ENCODE results near the gene HSPA14. TPM values are rescaled to one million over a fixed set of nuclear protein-coding genes. Genes with fewer than 3 reads are reported as not detected.

The HSPA14 gene
- total RNA-seq, result 10 to 100 TPM in 3 of 5 donors, 1 to 10 TPM in 1, not detected in 1; 1.2 to 25.9 (median 19.3) TPM
- 10 to 100 TPM; 11.1 to 16.3 (median 11.5) TPM for polyA plus RNA-seq
- long read RNA-seq, donor 1, result 0 reads
- long read RNA-seq, donor 2, partial matches to known transcripts, result 0 of 3 reads
- long read RNA-seq, donor 2, other reads (novel, unspliced or antisense), result 0 of 3 reads
- long read RNA-seq, donor 3, partial matches to known transcripts, result 0 of 2 reads
- long read RNA-seq, donor 3, other reads (novel, unspliced or antisense), result 0 of 2 reads
- long read RNA-seq, donor 4, result 0 reads
- long read RNA-seq, donor 5, partial matches to known transcripts, result 0 of 2 reads
- long read RNA-seq, donor 5, other reads (novel, unspliced or antisense), result 0 of 2 reads
- long read RNA-seq, donor 6, partial matches to known transcripts, result 0 of 4 reads
- long read RNA-seq, donor 6, other reads (novel, unspliced or antisense), result 0 of 4 reads
- long read RNA-seq, donor 7, partial matches to known transcripts, result 0 of 3 reads
- long read RNA-seq, donor 7, other reads (novel, unspliced or antisense), result 0 of 3 reads
- long read RNA-seq, donor 8, partial matches to known transcripts, result 7 of 9 reads
- long read RNA-seq, donor 8, other reads (novel, unspliced or antisense), result 0 of 9 reads
- long read RNA-seq, donor 9, partial matches to known transcripts, result 0 of 3 reads
- long read RNA-seq, donor 9, other reads (novel, unspliced or antisense), result 0 of 3 reads
- long read RNA-seq, donor 10, result 0 reads

- no peaks in the 10 kb centered on the region for H3K27me3 ChIP-seq
- H3K4me1 ChIP-seq, result peaks cover 7 to 30% (median 23%) of the 10 kb centered on the region in 4 donors
- H3K36me3 ChIP-seq, result peaks cover 18 to 28% (median 24%) of the 10 kb centered on the region in 4 donors
- 0 to 1% (median 0%) methylated on average over 14 to 72 of the region's 72 CpGs for WGBS, 5 donors
- peak within 1 kb of the TSS; percentile 76 to 96 (median 94) for H3K4me3 ChIP-seq
- intact Hi-C loops (cut with DNase I; ENCODE audit: low total_unique reads), result loop anchor here (10.0 kb wide), 1 partner anchor 243 kb away; no protein-coding TSS in a partner anchor
- H3K27ac ChIP-seq, result peak within 1 kb of the TSS; percentile 95 to 99 (median 98)
- DNase-seq, result peak; percentile 100
- H3K9me3 ChIP-seq, result no peaks in the 10 kb centered on the region
- peak in 2 of 4 donors; percentile 47 to 73 for TF ChIP-seq POLR2A (IDR thresholded peaks at IDR 0.05)
- TF ChIP-seq EP300 (IDR thresholded peaks at IDR 0.05), result peak; percentile 6
- TF ChIP-seq POLR2AphosphoS5 (IDR thresholded peaks at IDR 0.05), result peak; percentile 91 to 96 (median 95)
- peak in 1 of 7 experiments; percentile 6 for TF ChIP-seq CTCF (IDR thresholded peaks at IDR 0.05)
Observed at GRCh38 chr10:14837757-14838581, at the start of gene HSPA14, which contains the start of the genes CDNF and MSANTD7. Gene HSPA14, plus strand, starts transcription at chr10:14838306. Its CDS starts 97 bp downstream, at chr10:14838403. Gene CDNF, minus strand, starts transcription at chr10:14838037. Its CDS starts 91 bp downstream, at chr10:14837946. Gene MSANTD7, plus strand, starts transcription at chr10:14838306. Its CDS starts 3,979 bp downstream, at chr10:14842285.

GRCh38 chr10:14798636-14799035 is 39.5 kb upstream of the HSPA14 start:
- Histone ChIP-seq H3K4me1 (no peaks in the 10 kb centered on the region), H3K27me3 (no peaks in the 10 kb centered on the region), H3K9me3 (no peaks in the 10 kb centered on the region), H3K4me3 (no peak overlapping the region), H3K36me3 (no peaks in the 10 kb centered on the region), H3K27ac (no peak overlapping the region)
- peak in 1 of 2 donors; percentile 37 for DNase-seq
- intact Hi-C loops (cut with DNase I; ENCODE audit: low total_unique reads), result no loop called here
- TF ChIP-seq EP300 (IDR thresholded peaks at IDR 0.05) (no peak), POLR2A (IDR thresholded peaks at IDR 0.05) (no peak), POLR2AphosphoS5 (IDR thresholded peaks at IDR 0.05) (no peak), CTCF (IDR thresholded peaks at IDR 0.05) (no peak)
- 29 to 67% (median 43%) methylated on average over 5 of the region's 5 CpGs for WGBS, 5 donors

GRCh38 chr10:14800397-14800796 is 37.7 kb upstream of the HSPA14 start:
- no peaks in the 10 kb centered on the region for H3K9me3 ChIP-seq
- H3K27ac ChIP-seq, result no peak overlapping the region
- intact Hi-C loops (cut with DNase I; ENCODE audit: low total_unique reads), result no loop called here
- no peak overlapping the region for H3K4me3 ChIP-seq
- WGBS, 5 donors, result 33 to 57% (median 53%) methylated on average over 1 of the region's 1 CpG
- TF ChIP-seq POLR2AphosphoS5 (IDR thresholded peaks at IDR 0.05) (no peak), EP300 (IDR thresholded peaks at IDR 0.05) (no peak), POLR2A (IDR thresholded peaks at IDR 0.05) (no peak), CTCF (IDR thresholded peaks at IDR 0.05) (no peak)
- H3K36me3 ChIP-seq, result no peaks in the 10 kb centered on the region
- H3K27me3 ChIP-seq, result no peaks in the 10 kb centered on the region
- no peaks in the 10 kb centered on the region for H3K4me1 ChIP-seq
- no peak for DNase-seq

Measured in stomach (tissue), 19 donors.